Liver (tissue), 3 donors: ENCODE results near the gene ERMARD.

Source experiments
- CTCF ChIP-seq: fragments of 150-350 bp; IDR thresholded peaks from 2 replicates; pipeline ENCODE4 v1.5.1; 2017; ENCODE audit warnings: improper control_type of control experiment, low read depth, low read length; ENCODE audit not compliant: missing input control
- RXRA ChIP-seq, 2 donors: IDR thresholded peaks; 2 replicates each; pipeline ENCODE4 v1.6.1; 2017 to 2018; ENCODE audit warnings: antibody characterized with exemption in 2 of 2, mild to moderate bottlenecking in 1 of 2
- TF ChIP-seq, protein P1 (sequence below): IDR thresholded peaks from 2 replicates; pipeline ENCODE4 v1.6.1; 2016; ENCODE audit warnings: antibody characterized with exemption, mild to moderate bottlenecking
- donor health status: healthy.
- donor health status: healthy.

GRCh38 chr6:169789146-169789943 lies 37.9 kb downstream of the ERMARD start:
- TF ChIP-seq CTCF (no peak), RXRA (IDR thresholded peaks at IDR 0.05) (no peak)
- TF ChIP-seq, protein P1, sequence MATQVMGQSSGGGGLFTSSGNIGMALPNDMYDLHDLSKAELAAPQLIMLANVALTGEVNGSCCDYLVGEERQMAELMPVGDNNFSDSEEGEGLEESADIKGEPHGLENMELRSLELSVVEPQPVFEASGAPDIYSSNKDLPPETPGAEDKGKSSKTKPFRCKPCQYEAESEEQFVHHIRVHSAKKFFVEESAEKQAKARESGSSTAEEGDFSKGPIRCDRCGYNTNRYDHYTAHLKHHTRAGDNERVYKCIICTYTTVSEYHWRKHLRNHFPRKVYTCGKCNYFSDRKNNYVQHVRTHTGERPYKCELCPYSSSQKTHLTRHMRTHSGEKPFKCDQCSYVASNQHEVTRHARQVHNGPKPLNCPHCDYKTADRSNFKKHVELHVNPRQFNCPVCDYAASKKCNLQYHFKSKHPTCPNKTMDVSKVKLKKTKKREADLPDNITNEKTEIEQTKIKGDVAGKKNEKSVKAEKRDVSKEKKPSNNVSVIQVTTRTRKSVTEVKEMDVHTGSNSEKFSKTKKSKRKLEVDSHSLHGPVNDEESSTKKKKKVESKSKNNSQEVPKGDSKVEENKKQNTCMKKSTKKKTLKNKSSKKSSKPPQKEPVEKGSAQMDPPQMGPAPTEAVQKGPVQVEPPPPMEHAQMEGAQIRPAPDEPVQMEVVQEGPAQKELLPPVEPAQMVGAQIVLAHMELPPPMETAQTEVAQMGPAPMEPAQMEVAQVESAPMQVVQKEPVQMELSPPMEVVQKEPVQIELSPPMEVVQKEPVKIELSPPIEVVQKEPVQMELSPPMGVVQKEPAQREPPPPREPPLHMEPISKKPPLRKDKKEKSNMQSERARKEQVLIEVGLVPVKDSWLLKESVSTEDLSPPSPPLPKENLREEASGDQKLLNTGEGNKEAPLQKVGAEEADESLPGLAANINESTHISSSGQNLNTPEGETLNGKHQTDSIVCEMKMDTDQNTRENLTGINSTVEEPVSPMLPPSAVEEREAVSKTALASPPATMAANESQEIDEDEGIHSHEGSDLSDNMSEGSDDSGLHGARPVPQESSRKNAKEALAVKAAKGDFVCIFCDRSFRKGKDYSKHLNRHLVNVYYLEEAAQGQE, result no peak
